H9 (cell line): ENCODE results near the gene ZNF684. TPM values are rescaled to one million over a fixed set of nuclear protein-coding genes. Genes with fewer than 3 reads are reported as not detected.

ENCODE experiments used
- DNase-seq: peaks from one replicate; pipeline ENCODE4 v3.0.0-alpha.2; 2017
- H2AFZ ChIP-seq: one replicate; pipeline ENCODE4 v1.6.1; 2013; ENCODE audit warnings: mild to moderate bottlenecking, low read length, control low read depth, moderate library complexity
- H2AK5ac ChIP-seq: 2 replicates; pipeline ENCODE4 v1.6.1; 2013; ENCODE audit warnings: low read length, control low read depth, mixed read lengths; ENCODE audit not compliant: insufficient read length
- H2BK120ac ChIP-seq: one replicate; pipeline ENCODE4 v1.6.1; 2013; ENCODE audit warnings: low read depth, mild to moderate bottlenecking, low read length, control low read depth, inconsistent platforms; ENCODE audit not compliant: poor library complexity, severe bottlenecking
- H2BK12ac ChIP-seq: 2 replicates; pipeline ENCODE4 v1.6.1; 2013; ENCODE audit warnings: low read length, control low read depth, mixed read lengths, low read depth; ENCODE audit not compliant: insufficient read length
- H2BK15ac ChIP-seq: 2 replicates; pipeline ENCODE4 v1.6.1; 2013; ENCODE audit warnings: low read depth, low read length, control low read depth
- H2BK20ac ChIP-seq: one replicate; pipeline ENCODE4 v1.6.1; 2013; ENCODE audit warnings: low read depth, mild to moderate bottlenecking, low read length, control low read depth, inconsistent platforms; ENCODE audit not compliant: poor library complexity, severe bottlenecking
- H2BK5ac ChIP-seq: 2 replicates; pipeline ENCODE4 v1.6.1; 2013; ENCODE audit warnings: low read length, control low read depth, mixed read lengths; ENCODE audit not compliant: insufficient read length
- H3K14ac ChIP-seq: 2 replicates; pipeline ENCODE4 v1.6.1; 2013; ENCODE audit warnings: low read length, control low read depth; ENCODE audit not compliant: insufficient read depth
- H3K18ac ChIP-seq: 2 replicates; pipeline ENCODE4 v1.6.1; 2013; ENCODE audit warnings: low read depth, mild to moderate bottlenecking, mixed read lengths, low read length, control low read depth; ENCODE audit not compliant: insufficient read length
- H3K23ac ChIP-seq: 2 replicates; pipeline ENCODE4 v1.6.1; 2013; ENCODE audit warnings: low read length, control low read depth, mixed read lengths, low read depth; ENCODE audit not compliant: insufficient read length
- H3K23me2 ChIP-seq: 2 replicates; pipeline ENCODE4 v1.6.1; 2013; ENCODE audit warnings: low read depth, mild to moderate bottlenecking, mixed read lengths, low read length, control low read depth; ENCODE audit not compliant: insufficient read length, poor library complexity, severe bottlenecking
- H3K27ac ChIP-seq: 2 replicates; pipeline ENCODE4 v1.5.1; 2013; ENCODE audit warnings: low read length, control low read depth, mixed read lengths, low read depth; ENCODE audit not compliant: insufficient read length
- H3K27me3 ChIP-seq: 2 replicates; pipeline ENCODE4 v1.6.1; 2013; ENCODE audit warnings: low read length, control low read depth, inconsistent platforms; ENCODE audit not compliant: insufficient read depth
- H3K4ac ChIP-seq: 2 replicates; pipeline ENCODE4 v1.6.1; 2013; ENCODE audit warnings: low read depth, mild to moderate bottlenecking, control low read depth, inconsistent platforms, low read length, moderate library complexity
- H3K4me1 ChIP-seq: 2 replicates; pipeline ENCODE4 v1.6.1; 2013; ENCODE audit warnings: low read length, control low read depth, inconsistent platforms; ENCODE audit not compliant: insufficient read depth
- H3K4me2 ChIP-seq: 2 replicates; pipeline ENCODE4 v1.6.1; 2013; ENCODE audit warnings: low read length, control low read depth, mixed read lengths; ENCODE audit not compliant: insufficient read length, insufficient read depth
- H3K56ac ChIP-seq: 2 replicates; pipeline ENCODE4 v1.6.1; 2013; ENCODE audit warnings: low read depth, mild to moderate bottlenecking, mixed read lengths, low read length, control low read depth; ENCODE audit not compliant: insufficient read length
- H3K79me1 ChIP-seq: 2 replicates; pipeline ENCODE4 v1.6.1; 2013; ENCODE audit warnings: low read depth, mild to moderate bottlenecking, moderate library complexity, low read length, control low read depth, inconsistent platforms; ENCODE audit not compliant: insufficient read depth, poor library complexity, severe bottlenecking
- H3K79me2 ChIP-seq: 2 replicates; pipeline ENCODE4 v1.6.1; 2013; ENCODE audit warnings: low read length, control low read depth, inconsistent platforms; ENCODE audit not compliant: insufficient read depth
- H3K9ac ChIP-seq: 2 replicates; pipeline ENCODE4 v1.6.1; 2013; ENCODE audit warnings: low read length, control low read depth, mixed read lengths; ENCODE audit not compliant: insufficient read length; ENCODE audit errors: extremely low read depth
- H3K9me3 ChIP-seq: one replicate; pipeline ENCODE4 v1.6.1; 2013; ENCODE audit warnings: low read depth, low read length, inconsistent platforms; ENCODE audit not compliant: control insufficient read depth
- H3T11ph ChIP-seq: one replicate; pipeline ENCODE4 v1.6.1; 2013; ENCODE audit warnings: mild to moderate bottlenecking, low read length, control low read depth, inconsistent platforms
- H4K20me1 ChIP-seq: one replicate; pipeline ENCODE4 v1.6.1; 2013; ENCODE audit not compliant: control insufficient read depth, insufficient read length, insufficient read depth
- H4K5ac ChIP-seq: 2 replicates; pipeline ENCODE4 v1.6.1; 2013; ENCODE audit warnings: low read depth, mild to moderate bottlenecking, mixed read lengths, low read length, control low read depth; ENCODE audit not compliant: insufficient read length
- H4K8ac ChIP-seq: replicated peaks from 2 replicates; pipeline ENCODE4 v1.6.1; 2013; ENCODE audit warnings: low read length, control low read depth, mixed read lengths, low read depth; ENCODE audit not compliant: insufficient read length
- H4K91ac ChIP-seq: 2 replicates; pipeline ENCODE4 v1.6.1; 2013; ENCODE audit warnings: low read depth, mild to moderate bottlenecking, moderate library complexity, mixed read lengths, low read length, control low read depth; ENCODE audit not compliant: insufficient read length
- H3K27ac Mint-ChIP-seq, 3 experiments: 2 replicates in 2 of 3; 3 replicates in 1 of 3; pipeline ENCODE4 v1.8.0; 2020 to 2021; ENCODE audit warnings: mixed read lengths in 3 of 3, mild to moderate bottlenecking in 1 of 3, moderate library complexity in 1 of 3
- H3K27me3 Mint-ChIP-seq: 2 replicates; pipeline ENCODE4 v1.8.0; 2021; ENCODE audit warnings: low read depth, mild to moderate bottlenecking, moderate library complexity, mixed read lengths
- H3K36me3 Mint-ChIP-seq, 3 experiments: 2 replicates in 2 of 3; 3 replicates in 1 of 3; pipeline ENCODE4 v1.8.0; 2020 to 2021; ENCODE audit warnings: low read depth in 3 of 3, mixed read lengths in 3 of 3; ENCODE audit not compliant: insufficient read depth in 1 of 3
- H3K4me1 Mint-ChIP-seq, 2 experiments: 2 replicates each; pipeline ENCODE4 v1.8.0; 2020; ENCODE audit warnings: mixed read lengths in 2 of 2
- H3K4me3 Mint-ChIP-seq, 2 experiments: 2 replicates in 1 of 2; 3 replicates in 1 of 2; pipeline ENCODE4 v1.8.0; 2020 to 2021; ENCODE audit warnings: mild to moderate bottlenecking in 2 of 2, mixed read lengths in 2 of 2, moderate library complexity in 1 of 2
- H3K9me3 Mint-ChIP-seq, 2 experiments: 2 replicates in 1 of 2; 3 replicates in 1 of 2; pipeline ENCODE4 v1.8.0; 2020; ENCODE audit warnings: mild to moderate bottlenecking in 2 of 2, mixed read lengths in 2 of 2, moderate library complexity in 1 of 2
- CTCF ChIP-seq: fragments of 200-600 bp; sonication (generic); conservative IDR thresholded peaks from 3 replicates; pipeline ENCODE4 v1.8.0; 2021; ENCODE audit warnings: antibody characterized with exemption, mild to moderate bottlenecking
- total RNA-seq: library from RNA; stranded (reverse); gene quantifications from 2 replicates; pipeline ENCODE4 v1.2.1, GENCODE V29; 2021

ZNF684 gene
- total RNA-seq, 1 experiment from 2014 or later = 6.5 TPM

DNA sequence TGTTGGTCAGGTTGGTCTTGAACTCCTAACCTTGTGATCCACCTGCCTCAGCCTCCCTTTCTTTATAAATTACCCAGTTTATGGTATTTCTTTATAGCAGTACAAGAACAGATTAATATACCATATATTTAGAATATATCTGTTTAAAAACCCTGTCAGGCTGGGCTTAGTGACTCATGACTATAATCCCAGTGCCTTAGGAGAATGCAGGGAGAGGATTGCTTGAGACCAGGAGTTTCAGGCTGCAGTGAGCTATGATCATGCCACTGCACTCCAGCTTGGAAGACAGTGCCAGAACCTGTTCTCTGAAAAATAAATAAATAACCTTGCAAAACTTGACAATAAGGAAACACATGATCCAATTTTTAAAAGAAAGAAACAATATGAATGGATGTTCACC, 43.9 kb downstream of the ZNF684 start:
- Histone ChIP-seq H2AFZ (no peak overlapping the region), H3K4me2 (no peak overlapping the region), H2AK5ac (no peak overlapping the region), H3T11ph (no peak overlapping the region), H3K9me3 (no peaks in the 10 kb centered on the region), H2BK120ac (no peak overlapping the region), H3K4me1 (no peaks in the 10 kb centered on the region), H3K27ac (no peak overlapping the region), H4K20me1 (no peaks in the 10 kb centered on the region), H2BK15ac (no peak overlapping the region), H3K14ac (no peak overlapping the region), H3K79me1 (no peaks in the 10 kb centered on the region), H3K23ac (no peak overlapping the region), H3K4ac (no peak overlapping the region), H2BK20ac (no peak overlapping the region), H4K91ac (no peak overlapping the region), H3K56ac (no peak overlapping the region), H3K23me2 (no peaks in the 10 kb centered on the region), H3K9ac (no peak overlapping the region), H4K5ac (no peak overlapping the region), H3K27me3 (no peaks in the 10 kb centered on the region), H4K8ac (no peak overlapping the region), H3K79me2 (no peaks in the 10 kb centered on the region), H3K18ac (no peak overlapping the region), H2BK12ac (no peak overlapping the region), H2BK5ac (no peak overlapping the region)
- DNase-seq = no peak
- H3K27me3 Mint-ChIP-seq = no peaks in the 10 kb centered on the region
- H3K36me3 Mint-ChIP-seq = no peaks in the 10 kb centered on the region; a peak in 1 of 7 replicates
- peaks cover 0 to 8% of the 10 kb centered on the region in 2 experiments; a peak in 4 of 5 replicates for H3K9me3 Mint-ChIP-seq
- H3K27ac Mint-ChIP-seq = no peak overlapping the region
- peaks cover 2 to 7% of the 10 kb centered on the region in 2 experiments for H3K4me1 Mint-ChIP-seq
- H3K4me3 Mint-ChIP-seq = no peak overlapping the region
- no peak for TF ChIP-seq CTCF
